H1 (cell line): Measurements from ENCODE around the gene HDAC9. TPM values are rescaled to one million over a fixed set of nuclear protein-coding genes. Genes with fewer than 3 reads are reported as not detected.

Experiments
- CREB1 ChIP-seq: IDR thresholded peaks from 2 replicates; pipeline ENCODE4 v1.6.1; 2012; ENCODE audit warnings: inconsistent platforms
- EGR1 ChIP-seq: IDR thresholded peaks from 2 replicates; pipeline ENCODE4 v1.6.1; 2011; ENCODE audit warnings: low read depth, low read length, borderline replicate concordance
- KDM5A ChIP-seq: fragments of 200-600 bp; IDR thresholded peaks from 2 replicates; pipeline ENCODE4 v1.7.1; 2012; ENCODE audit warnings: mild to moderate bottlenecking, low read length, inconsistent platforms, mixed read lengths
- RFX5 ChIP-seq: IDR thresholded peaks from 2 replicates; pipeline ENCODE4 v1.6.1; 2011; ENCODE audit warnings: low read depth, low read length, improper control_type of control experiment, borderline replicate concordance
- SIX5 ChIP-seq: IDR thresholded peaks from 2 replicates; pipeline ENCODE4 v1.6.1; 2011; ENCODE audit warnings: mild to moderate bottlenecking, low read depth, low read length
- SP2 ChIP-seq: IDR thresholded peaks from 2 replicates; pipeline ENCODE4 v1.6.1; 2012; ENCODE audit warnings: mild to moderate bottlenecking, low read length, inconsistent platforms
- SP4 ChIP-seq: IDR thresholded peaks from 2 replicates; pipeline ENCODE4 v1.6.1; 2012; ENCODE audit warnings: low read length, inconsistent platforms
- SRF ChIP-seq: IDR thresholded peaks from 2 replicates; pipeline ENCODE4 v1.6.1; 2011; ENCODE audit warnings: mild to moderate bottlenecking, low read depth, low read length, moderate library complexity
- polyA plus RNA-seq, 7 experiments: library from polyadenylated mRNA; depleted of rRNA in 3 of 7; stranded (reverse) in 5 of 7; unstranded in 2 of 7; fragments of >200 nt in 5 of 7; fragments of 200-250 nt in 2 of 7; gene quantifications; 1 replicate in 5 of 7; 2 replicates in 1 of 7; 4 replicates in 1 of 7; pipeline versions ENCODE4 v1.2.1 to v1.2.3, GENCODE V29; 2011 to 2013; ENCODE audit warnings: missing spikeins in 2 of 7, mixed read lengths in 2 of 7
- total RNA-seq: library from RNA; stranded (reverse); fragmentation: NEBNext Ultra II Directional; extraction: Animal tissue kit (Norgen Biotek cat#: 25700); gene quantifications from 2 replicates; pipeline ENCODE4 v1.2.1, GENCODE V29; 2021

HDAC9 gene
- total and polyA plus RNA-seq, 2 of the 8 experiments (the other 6 are each of a cell fraction or from before 2014, with no cell fraction given), result 9.5 to 13.1 TPM

DNA sequence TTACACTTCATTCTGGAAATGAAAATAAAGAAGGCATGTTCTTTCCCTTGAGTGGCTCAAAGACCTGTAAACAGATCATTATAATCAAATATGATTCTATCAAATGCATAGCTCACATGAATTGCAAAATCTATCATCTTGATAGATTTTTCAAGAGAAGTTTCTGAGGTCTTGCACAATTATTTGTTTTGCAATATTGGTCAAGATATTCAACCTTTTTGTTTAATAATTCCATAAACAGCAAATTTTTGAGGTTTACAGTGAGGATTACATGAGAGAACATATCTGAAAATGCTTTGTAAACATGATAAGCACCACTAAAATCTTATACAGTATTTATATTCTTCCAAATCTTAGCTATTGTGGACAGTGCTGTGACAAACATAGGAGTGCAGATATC, 160.8 kb downstream of the HDAC9 start (continued):
- TF ChIP-seq RFX5 (no peak), CREB1 (no peak), SIX5 (no peak), SP4 (no peak), SP2 (no peak), EGR1 (no peak), SRF (no peak), KDM5A (no peak)
